ENCODE results near the gene ZFP36L1. TPM values are rescaled to one million over a fixed set of nuclear protein-coding genes. Genes with fewer than 3 reads are reported as not detected.

The ZFP36L1 gene
- total RNA-seq, 4 donors from 2014 or later: 170 to 564 (median 315) TPM

GRCh38 chr14:68789821-68790643 lies 2.8 kb downstream of the ZFP36L1 start:
- DNase-seq: peak in 1 of 2 donors; percentile 31
- intact Hi-C loops (cut with DNase I; ENCODE audit: low total_unique reads): loop anchor here (5.0 to 10.0 kb wide), 2 partner anchors 245 to 543 kb away; no protein-coding TSS in a partner anchor
- H3K36me3 ChIP-seq: no peaks in the 10 kb centered on the region

GRCh38 chr14:68788996-68789820 lies 3.7 kb downstream of the ZFP36L1 start:
- Histone ChIP-seq H3K36me3 (no peaks in the 10 kb centered on the region), H3K27ac (peak overlapping the region; percentile 96 to 99), H3K4me1 (no peaks in the 10 kb centered on the region), H3K9me3 (no peaks in the 10 kb centered on the region), H3K4me3 (peak overlapping the region; percentile 78 to 96), H3K27me3 (no peaks in the 10 kb centered on the region)
- DNase-seq: peak; percentile 84 to 86
- TF ChIP-seq POLR2A (IDR thresholded peaks at IDR 0.05) (no peak), CTCF (IDR thresholded peaks at IDR 0.05) (peak; percentile 72 to 84 (median 76))
- intact Hi-C loops (cut with DNase I; ENCODE audit: low total_unique reads): loop anchor here (5.0 to 10.0 kb wide), 2 partner anchors 244 to 542 kb away; no protein-coding TSS in a partner anchor

More at GRCh38 chr14:68789821-68790643, 2.8 kb downstream of the ZFP36L1 start:
- Histone ChIP-seq H3K9me3 (no peaks in the 10 kb centered on the region), H3K4me3 (peak overlapping the region; percentile 78 to 96), H3K4me1 (no peaks in the 10 kb centered on the region), H3K27me3 (no peaks in the 10 kb centered on the region), H3K27ac (peak overlapping the region; percentile 96 to 99)
- peak in 1 of 4 experiments; percentile 13 for TF ChIP-seq CTCF (IDR thresholded peaks at IDR 0.05)
- TF ChIP-seq POLR2A (IDR thresholded peaks at IDR 0.05): no peak

DNA sequence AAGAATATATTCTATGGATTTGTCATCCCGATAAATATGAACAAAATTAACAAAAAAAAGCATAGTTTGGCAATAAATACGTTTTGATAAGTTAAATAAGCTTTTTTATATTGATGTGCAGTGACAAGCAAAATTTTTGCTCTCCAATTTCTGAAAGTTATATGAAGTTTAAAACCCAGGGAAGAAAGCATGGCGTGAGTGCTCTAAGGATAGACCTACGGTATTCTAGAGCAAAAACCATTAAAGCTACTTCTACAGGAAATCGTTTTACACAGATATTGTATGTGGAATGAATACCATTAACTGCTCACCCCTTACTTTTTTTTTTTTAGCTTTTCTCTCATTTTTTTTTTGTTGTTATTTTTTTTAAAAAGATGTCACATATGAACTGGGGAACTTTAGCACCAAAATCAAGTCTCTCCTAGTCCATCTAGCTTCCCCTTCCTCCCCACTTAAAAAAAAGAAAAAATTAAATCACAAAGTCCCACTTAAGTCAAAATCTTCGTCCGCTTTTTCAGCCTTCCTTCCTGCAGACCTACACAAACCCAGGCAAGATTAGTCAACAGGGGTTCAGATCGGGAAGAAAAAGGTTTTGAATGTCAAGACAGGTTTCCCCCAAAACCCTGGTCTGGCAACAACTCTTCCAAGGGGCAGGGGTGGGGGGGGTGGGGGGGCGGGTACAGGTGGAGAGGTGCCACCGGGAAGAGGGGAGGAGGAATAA lies 4.4 kb downstream of the ZFP36L1 start:
- no peak for DNase-seq
- Histone ChIP-seq H3K27ac (peak overlapping the region; percentile 96 to 99), H3K4me1 (no peaks in the 10 kb centered on the region), H3K27me3 (no peaks in the 10 kb centered on the region), H3K4me3 (peak overlapping the region; percentile 78 to 96), H3K9me3 (no peaks in the 10 kb centered on the region), H3K36me3 (no peaks in the 10 kb centered on the region)
- TF ChIP-seq POLR2A (IDR thresholded peaks at IDR 0.05) (no peak), CTCF (IDR thresholded peaks at IDR 0.05) (no peak)
- intact Hi-C loops (cut with DNase I; ENCODE audit: low total_unique reads): loop anchor here (5.0 to 10.0 kb wide), 2 partner anchors 244 to 541 kb away; no protein-coding TSS in a partner anchor

- H3K9me3 ChIP-seq: no peaks in the 10 kb centered on the region
- peaks cover 0 to 3% of the 10 kb centered on the region in 2 donors for H3K4me1 ChIP-seq
- peak; percentile 51 to 53 for DNase-seq
- intact Hi-C loops (cut with DNase I; ENCODE audit: low total_unique reads): loop anchor here (5.0 to 10.0 kb wide), 2 partner anchors 243 to 540 kb away; no protein-coding TSS in a partner anchor
- H3K27me3 ChIP-seq: no peaks in the 10 kb centered on the region
- H3K4me3 ChIP-seq: peak overlapping the region in 1 of 2 donors; percentile 78
- no peaks in the 10 kb centered on the region for H3K36me3 ChIP-seq
- H3K27ac ChIP-seq: peak overlapping the region; percentile 96 to 99
- TF ChIP-seq CTCF (IDR thresholded peaks at IDR 0.05) (no peak), POLR2A (IDR thresholded peaks at IDR 0.05) (no peak)
Observed at GRCh38 chr14:68787092-68787992, 5.5 kb downstream of the ZFP36L1 start.
